Measurements from ENCODE around the gene TNNI3. TPM values are rescaled to one million over a fixed set of nuclear protein-coding genes. Genes with fewer than 3 reads are reported as not detected.

Gene TNNI3
- total RNA-seq, 4 donors from 2014 or later: not detected

DNA sequence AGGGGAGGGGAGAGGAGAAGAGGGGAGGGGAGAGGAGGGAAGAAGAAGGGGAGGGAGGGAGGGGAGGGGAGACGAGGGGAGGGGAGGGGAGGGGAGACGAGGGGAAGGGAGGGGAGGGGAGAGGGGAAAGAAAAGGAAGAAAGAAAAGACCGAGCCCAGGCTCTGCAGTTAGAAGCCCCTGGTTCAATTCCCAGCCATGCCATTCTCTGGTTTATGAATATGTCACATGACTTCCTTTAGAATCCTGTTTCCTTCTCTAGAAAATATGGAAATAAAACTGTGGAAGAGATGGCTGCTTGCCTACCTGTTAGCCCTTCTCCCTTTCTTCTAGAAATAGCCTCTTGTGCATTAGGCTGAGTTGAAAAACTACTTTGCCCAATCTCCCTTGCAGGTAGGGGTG is 22.8 kb downstream of the TNNI3 start:
- H3K4me1 ChIP-seq: no peaks in the 10 kb centered on the region
- no peak for DNase-seq
- H3K4me3 ChIP-seq: no peak overlapping the region
- H3K9me3 ChIP-seq: no peaks in the 10 kb centered on the region
- no peak for TF ChIP-seq POLR2A (IDR thresholded peaks at IDR 0.05)
- TF ChIP-seq, protein P1, sequence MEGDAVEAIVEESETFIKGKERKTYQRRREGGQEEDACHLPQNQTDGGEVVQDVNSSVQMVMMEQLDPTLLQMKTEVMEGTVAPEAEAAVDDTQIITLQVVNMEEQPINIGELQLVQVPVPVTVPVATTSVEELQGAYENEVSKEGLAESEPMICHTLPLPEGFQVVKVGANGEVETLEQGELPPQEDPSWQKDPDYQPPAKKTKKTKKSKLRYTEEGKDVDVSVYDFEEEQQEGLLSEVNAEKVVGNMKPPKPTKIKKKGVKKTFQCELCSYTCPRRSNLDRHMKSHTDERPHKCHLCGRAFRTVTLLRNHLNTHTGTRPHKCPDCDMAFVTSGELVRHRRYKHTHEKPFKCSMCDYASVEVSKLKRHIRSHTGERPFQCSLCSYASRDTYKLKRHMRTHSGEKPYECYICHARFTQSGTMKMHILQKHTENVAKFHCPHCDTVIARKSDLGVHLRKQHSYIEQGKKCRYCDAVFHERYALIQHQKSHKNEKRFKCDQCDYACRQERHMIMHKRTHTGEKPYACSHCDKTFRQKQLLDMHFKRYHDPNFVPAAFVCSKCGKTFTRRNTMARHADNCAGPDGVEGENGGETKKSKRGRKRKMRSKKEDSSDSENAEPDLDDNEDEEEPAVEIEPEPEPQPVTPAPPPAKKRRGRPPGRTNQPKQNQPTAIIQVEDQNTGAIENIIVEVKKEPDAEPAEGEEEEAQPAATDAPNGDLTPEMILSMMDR (IDR thresholded peaks at IDR 0.05): no peak
- no peaks in the 10 kb centered on the region for H3K27me3 ChIP-seq
- H3K36me3 ChIP-seq: no peaks in the 10 kb centered on the region
- no peak overlapping the region for H3K27ac ChIP-seq

DNA sequence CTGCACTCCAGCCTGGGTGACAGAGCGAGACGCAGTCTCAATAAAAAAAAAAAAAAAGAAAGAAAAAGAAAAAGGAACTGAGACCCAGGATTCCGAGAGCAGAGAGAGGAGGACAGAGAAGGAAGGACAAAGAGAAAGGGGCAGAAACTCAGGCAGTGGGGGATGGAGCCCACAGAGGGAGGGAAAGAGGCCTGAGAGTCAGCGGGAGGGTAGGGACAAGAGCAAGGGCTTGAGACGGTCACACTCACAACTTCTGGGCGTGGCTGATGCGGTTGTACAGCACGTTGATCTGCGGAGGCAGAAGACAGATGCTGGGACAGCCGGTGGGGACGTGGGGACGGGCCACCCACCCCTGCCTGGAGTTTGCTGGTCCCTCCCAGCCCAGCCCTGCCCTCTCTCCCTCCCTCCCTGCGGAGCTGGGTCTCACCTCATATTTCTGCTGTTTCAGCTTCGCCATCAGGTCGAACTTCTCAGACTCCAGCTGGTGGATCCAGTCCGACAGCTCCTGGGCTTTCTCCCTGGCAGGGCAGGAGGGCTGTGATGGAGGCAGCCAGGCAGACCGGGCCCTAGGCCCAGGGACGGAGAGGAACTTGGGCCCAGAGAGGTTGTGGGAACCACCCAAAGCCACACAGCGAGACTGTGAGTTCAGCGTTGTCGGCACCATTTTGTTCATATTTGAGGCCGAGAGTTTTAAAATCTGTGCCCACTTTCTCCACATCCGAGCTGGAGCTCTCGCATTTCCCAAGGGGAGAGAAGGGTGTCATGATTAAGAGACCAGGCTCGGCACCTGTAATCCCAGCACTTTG is 23.7 kb downstream of the TNNI3 start:
- Histone ChIP-seq H3K4me1 (no peaks in the 10 kb centered on the region), H3K27ac (no peak overlapping the region), H3K9me3 (no peaks in the 10 kb centered on the region), H3K36me3 (no peaks in the 10 kb centered on the region), H3K4me3 (no peak overlapping the region), H3K27me3 (no peaks in the 10 kb centered on the region)
- TF ChIP-seq, protein P1 (IDR thresholded peaks at IDR 0.05): no peak
- no peak for TF ChIP-seq POLR2A (IDR thresholded peaks at IDR 0.05)
- no peak for DNase-seq

- H3K9me3 ChIP-seq: no peaks in the 10 kb centered on the region
- no peaks in the 10 kb centered on the region for H3K36me3 ChIP-seq
- H3K27ac ChIP-seq: no peak overlapping the region
- DNase-seq: no peak
- TF ChIP-seq, protein P1 (IDR thresholded peaks at IDR 0.05): no peak
- no peak overlapping the region for H3K4me3 ChIP-seq
- H3K27me3 ChIP-seq: no peaks in the 10 kb centered on the region
- H3K4me1 ChIP-seq: no peaks in the 10 kb centered on the region
These were observed 24.9 kb downstream of the TNNI3 start for GRCh38 chr19:55132453-55133129.

- no peaks in the 10 kb centered on the region for H3K36me3 ChIP-seq
- H3K4me1 ChIP-seq: no peaks in the 10 kb centered on the region
- H3K4me3 ChIP-seq: no peak overlapping the region
- H3K27me3 ChIP-seq: no peaks in the 10 kb centered on the region
- TF ChIP-seq, protein P1 (IDR thresholded peaks at IDR 0.05): no peak
- TF ChIP-seq POLR2A (IDR thresholded peaks at IDR 0.05): no peak
- H3K27ac ChIP-seq: no peak overlapping the region
- no peaks in the 10 kb centered on the region for H3K9me3 ChIP-seq
- DNase-seq: no peak
These were observed 26.1 kb downstream of the TNNI3 start for GRCh38 chr19:55131421-55131820.

DNA sequence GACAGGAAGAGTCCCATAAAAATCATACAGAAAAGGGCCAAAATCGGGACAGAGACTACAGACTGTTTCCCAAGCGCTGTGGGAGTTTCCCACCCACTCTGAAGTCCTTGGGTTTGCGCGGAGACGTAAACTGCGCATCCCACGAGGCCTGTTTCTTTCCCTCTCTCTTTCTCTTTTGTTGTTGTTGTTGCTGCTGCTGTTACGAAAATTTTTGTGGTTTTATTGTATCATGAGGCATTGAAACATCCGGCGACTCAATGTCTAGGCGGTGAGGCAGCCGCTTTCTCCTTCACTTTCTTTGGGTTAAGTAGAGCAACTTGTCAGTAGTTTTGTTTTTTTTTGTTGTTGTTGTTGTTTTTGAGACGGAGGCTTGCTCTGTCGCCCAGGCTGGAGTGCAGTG is 38.5 kb downstream of the TNNI3 start:
- H3K27ac ChIP-seq: no peak overlapping the region
- TF ChIP-seq, protein P1 (IDR thresholded peaks at IDR 0.05): no peak
- TF ChIP-seq POLR2A (IDR thresholded peaks at IDR 0.05): no peak

More for the DNA sequence above, 38.5 kb downstream of the TNNI3 start:
- Histone ChIP-seq H3K4me1 (peaks cover 0 to 29% (median 13%) of the 10 kb centered on the region in 4 donors), H3K36me3 (no peaks in the 10 kb centered on the region), H3K4me3 (peak overlapping the region in 1 of 4 donors; percentile 92), H3K27me3 (no peaks in the 10 kb centered on the region), H3K9me3 (no peaks in the 10 kb centered on the region)
- no peak for DNase-seq
